CD4-positive, alpha-beta T cell treated with Interleukin-21 for 1 hour (primary cell): ENCODE results near the gene TNKS1BP1.

Experiments used
- DNase-seq: peaks from one replicate; pipeline ENCODE4 v3.0.0-alpha.2; 2020

Gene TNKS1BP1

DNA sequence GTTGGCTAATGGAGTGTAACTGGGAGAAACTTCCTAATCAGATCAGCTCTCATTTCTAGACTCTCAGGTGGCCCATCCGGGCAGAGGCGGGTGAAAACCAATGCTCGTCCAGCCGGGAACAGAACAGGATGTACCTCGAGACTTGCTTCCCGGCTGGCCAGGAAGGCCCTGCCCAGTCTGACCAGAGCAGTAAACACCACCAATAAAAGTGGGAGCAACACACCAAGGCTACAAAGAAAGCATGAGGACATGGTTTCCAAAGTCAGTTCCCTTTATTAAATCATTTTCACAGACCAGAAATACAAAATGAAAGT is 940 bp upstream of the TNKS1BP1 start:
- no peak for DNase-seq

GRCh38 chr11:57324154-57324885 is 432 bp downstream of the TNKS1BP1 start:
- DNase-seq: no peak

DNA sequence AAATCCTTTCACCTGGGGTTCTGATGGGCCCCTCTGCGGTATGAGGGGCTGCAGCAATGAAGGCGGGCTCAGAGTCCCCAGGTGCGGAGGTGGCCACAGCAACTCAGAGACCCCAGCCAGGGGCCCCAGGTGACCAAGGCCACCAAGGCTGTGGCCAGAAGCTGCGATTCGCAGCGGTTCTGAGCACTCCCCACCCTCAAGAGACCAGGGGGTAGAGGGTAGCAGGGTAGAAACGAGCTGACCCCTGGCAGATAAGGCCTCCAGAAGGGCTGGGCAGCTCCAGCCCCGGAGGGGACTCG is 948 bp downstream of the TNKS1BP1 start:
- no peak for DNase-seq

- DNase-seq: no peak
Measured at GRCh38 chr11:57323167-57323854, 1.4 kb downstream of the TNKS1BP1 start.

GRCh38 chr11:57322256-57323166 is 2.2 kb downstream of the TNKS1BP1 start:
- DNase-seq: no peak

DNA sequence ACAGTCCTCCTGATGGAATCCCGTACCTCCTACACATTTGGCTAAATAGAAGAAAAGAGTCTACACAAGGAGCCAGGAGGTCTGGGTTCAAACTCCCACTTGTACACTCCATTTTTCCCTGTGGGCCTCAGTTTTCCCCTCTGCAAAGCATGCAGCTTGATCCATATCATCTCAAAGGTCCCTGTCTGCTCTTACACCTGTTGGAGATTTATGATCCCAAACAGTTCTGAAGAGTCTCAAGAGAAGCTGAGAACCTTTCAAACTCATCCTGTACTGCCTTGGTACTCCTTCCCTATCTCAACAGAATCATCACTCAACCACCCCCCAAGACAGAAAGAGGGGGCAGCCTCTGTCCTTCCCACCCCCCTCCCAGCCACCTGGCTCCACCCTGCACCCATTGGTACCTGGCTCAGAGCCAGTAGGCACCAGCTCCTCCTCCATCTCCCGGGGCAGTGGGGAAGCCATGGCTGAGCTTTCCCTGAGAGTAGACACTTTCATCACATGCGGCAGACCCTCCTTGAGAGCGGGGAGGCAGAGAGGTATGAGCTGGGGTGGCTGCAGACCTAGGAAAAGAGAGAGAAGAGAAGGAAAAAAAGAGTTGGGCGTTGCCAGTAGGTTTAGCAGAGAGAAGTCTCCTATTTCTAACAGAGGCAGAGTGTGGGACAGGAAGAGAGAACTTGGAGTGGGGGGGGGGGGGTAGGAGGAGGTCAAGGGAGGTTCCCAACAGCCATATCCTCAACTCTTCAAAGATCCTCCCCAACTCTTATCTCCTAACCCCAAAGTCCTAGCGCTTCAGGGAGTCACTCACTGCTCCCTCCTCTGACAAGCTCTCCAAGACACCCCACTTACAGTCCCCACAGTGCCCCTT is 3.1 kb downstream of the TNKS1BP1 start:
- DNase-seq: no peak

GRCh38 chr11:57320719-57321387 is 3.9 kb downstream of the TNKS1BP1 start:
- no peak for DNase-seq

DNA sequence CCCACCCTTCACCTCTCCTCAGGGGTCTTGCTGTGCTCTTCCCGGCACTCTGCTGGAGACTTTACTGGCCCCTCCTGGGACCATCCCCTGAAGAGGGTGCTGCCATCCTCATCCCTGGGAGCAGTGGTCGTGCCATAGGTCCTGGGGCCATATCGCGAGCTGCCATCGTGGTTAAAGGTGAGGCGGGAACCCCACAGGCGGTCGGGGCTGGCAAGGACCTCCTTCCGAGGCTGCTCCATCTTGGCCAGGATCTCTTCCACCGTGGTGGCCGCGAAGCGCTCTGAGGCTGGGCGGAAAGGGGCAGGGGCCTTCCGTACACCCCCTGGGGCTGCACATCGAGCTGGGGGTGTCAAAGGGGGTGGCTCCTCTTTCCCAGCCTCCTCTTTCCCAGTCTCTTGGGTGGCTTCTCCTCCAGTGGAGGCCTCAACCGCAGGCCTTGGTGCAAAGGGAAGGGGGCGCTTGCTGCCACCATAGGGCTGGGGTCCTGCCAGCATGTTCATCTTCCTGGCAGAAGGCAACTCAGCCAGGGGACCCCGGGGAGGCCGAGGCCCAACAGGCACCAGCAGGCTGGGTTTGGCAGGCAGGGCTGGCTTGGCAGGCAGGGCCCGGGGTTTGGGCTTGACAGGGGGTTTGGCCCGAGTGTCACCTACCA is 4.6 kb downstream of the TNKS1BP1 start:
- DNase-seq: no peak

DNA sequence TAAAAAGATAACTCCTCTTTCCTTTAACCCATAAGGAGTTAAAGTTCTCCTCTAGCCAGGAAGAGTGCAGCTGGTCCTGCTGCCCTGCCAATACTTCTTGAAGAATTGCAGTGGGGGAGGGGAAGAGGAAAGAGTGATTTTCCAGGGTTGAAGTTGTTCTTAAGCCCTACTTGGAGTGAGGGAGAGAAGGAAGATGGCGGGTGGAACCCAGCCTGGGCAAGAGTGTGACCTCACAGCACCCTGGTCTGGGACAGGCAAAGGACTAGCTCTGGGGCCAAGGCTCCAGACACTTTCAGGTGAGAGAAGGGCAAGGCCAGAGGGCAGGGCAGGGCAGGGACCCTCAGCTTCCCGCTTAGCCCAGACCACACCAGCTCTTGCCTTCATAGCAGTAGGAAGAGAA is 6.6 kb downstream of the TNKS1BP1 start:
- DNase-seq: no peak

GRCh38 chr11:57316017-57316416 is 8.7 kb downstream of the TNKS1BP1 start:
- no peak for DNase-seq

DNA sequence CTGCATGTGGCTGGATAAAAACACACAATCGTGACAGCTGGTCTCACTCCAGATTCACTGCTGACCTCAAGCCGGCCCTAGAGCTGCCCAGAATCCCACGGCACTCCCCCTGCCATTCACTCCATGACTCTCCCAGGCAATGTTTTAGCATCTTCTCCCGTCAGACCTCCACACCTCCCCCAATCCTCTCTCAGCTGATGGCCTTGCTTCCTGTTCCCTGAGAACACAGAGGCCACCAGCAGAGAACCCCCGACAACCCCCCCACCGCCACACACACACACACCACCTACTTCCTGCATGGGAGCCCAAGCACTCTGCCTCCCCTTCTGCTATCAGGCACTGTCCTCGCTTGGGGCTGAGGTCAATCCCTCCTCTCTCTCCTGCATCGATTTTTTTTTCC is 9.3 kb downstream of the TNKS1BP1 start:
- no peak for DNase-seq

DNA sequence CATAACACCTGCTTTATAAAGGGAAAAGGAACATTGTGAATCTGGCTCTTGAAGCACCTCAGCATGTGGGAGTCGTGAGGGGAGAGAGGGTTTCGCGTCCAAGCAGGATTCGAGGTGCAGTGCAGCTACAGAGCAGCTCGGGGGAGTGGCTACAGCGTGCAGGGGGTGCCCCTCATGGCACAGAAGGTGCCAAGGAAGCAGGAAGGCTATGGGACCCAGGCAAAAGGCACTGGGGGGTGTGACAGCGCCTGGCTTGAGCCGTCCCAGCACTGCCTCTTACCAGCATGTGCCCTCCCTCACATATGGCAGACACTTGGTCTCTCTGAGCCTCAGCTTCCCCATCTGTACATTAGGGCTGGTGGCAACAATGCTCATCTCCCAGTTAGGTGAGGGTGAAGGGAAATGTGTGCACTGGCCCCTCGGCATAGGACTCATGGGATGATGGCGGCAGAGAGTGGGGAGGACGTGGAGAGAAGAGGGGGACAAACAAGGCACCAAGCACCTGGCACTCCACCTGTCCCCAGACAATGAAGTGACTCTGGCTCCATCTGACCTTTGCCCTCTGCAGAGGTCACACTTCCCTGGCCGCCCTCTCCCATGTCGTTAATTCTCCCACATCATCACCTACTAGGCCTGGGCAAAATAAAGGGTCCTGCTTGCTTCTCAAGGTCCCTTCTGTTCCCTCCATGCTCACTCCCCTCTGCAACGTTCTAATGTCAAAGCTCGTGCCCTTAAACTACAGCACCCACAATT is 10.4 kb downstream of the TNKS1BP1 start:
- no peak for DNase-seq

DNA sequence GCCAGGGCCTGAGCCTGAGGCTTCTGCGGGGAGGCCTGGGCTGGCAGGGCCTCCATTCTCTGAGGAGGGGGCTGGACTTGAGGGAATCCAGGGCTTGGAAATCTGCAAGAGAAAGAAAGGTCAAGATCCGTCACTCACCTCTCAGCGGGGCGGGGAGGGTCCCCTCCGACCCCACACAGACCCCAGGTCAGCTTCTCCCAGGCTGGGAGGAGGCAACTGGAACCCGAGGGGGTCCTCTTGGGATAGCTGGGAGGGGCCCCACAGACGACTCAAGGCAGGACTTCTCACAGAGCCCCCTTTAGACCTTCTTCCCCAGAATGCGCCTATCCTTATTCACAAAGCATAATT is 11.0 kb downstream of the TNKS1BP1 start:
- DNase-seq: no peak

DNA sequence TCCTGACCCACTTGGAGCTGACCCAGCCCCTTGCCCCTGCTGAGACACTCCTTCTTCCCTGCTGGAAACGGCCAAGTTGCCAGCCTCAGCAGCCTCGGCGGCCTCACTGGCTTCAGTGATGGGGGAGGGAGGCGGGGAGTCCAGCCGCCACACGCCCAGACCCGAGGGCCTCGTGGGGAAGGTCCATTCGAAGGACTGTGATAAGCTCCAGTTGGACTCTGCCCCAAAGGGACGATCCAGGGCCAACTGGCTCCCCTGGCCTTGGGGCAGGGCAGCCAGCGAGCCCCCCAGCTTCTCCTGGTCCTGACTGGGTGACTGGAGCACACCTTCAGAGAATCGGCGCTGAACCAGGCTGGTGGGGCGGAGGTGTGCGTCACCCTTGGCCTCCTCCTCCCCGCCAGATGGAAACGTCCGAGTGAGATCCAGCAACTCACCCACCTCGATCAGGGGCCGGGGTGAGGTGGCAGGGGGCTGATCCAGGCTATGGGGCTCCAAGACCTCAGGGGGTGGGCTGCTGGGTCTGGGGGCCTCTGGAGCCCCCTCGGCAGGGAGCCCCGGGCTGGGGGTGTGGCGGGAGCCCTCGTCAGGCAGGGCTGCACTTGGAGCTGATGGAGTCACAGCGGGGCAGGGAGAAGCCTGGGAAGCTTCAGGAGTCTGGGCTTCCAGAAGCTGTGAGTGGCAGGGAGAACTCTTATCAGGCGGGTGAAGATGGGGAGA is 11.5 kb downstream of the TNKS1BP1 start:
- DNase-seq: no peak

- DNase-seq: no peak
Measured at GRCh38 chr11:57312511-57313021, 12.2 kb downstream of the TNKS1BP1 start.

DNA sequence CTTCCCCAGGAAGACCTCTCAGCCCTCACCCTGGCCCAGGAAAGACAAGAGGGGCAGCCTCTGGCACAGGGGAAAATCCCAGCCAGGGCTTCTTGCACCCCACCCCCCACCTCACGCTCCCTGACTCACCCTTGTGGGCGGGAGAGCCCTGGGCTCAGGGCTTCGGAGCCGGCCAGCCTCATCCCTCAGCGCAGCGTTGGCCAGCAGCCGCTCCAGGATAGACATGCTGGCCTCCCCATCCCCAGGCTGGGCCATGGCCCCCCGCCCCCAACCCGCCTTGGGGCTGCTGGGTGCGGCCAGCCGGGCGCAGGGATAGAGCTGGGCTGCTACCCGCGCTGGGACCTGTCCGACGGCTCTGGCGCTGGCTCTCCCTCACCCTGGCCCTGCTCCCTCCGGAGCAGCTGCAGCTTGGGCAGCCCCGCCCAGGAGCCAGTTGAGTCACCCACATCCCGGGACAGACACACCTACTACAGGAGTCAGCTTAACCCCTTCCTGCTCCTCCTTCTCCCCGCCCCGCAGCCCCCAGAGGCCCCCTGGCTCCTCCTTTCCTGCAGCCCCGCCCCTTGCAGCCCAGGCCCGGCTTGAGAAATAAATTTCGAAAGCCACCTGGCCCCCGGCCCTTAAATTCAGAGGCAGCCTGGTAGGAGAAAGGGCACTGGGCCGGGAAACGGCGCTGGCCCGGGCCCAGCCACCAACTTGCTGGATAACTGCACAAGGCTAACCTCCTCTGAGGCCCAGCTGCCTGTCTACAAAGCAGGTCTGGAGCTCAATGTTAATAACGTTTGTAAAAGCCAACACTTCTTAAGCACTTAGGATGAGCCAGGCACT is 13.4 kb downstream of the TNKS1BP1 start:
- peak; percentile 29 for DNase-seq

DNA sequence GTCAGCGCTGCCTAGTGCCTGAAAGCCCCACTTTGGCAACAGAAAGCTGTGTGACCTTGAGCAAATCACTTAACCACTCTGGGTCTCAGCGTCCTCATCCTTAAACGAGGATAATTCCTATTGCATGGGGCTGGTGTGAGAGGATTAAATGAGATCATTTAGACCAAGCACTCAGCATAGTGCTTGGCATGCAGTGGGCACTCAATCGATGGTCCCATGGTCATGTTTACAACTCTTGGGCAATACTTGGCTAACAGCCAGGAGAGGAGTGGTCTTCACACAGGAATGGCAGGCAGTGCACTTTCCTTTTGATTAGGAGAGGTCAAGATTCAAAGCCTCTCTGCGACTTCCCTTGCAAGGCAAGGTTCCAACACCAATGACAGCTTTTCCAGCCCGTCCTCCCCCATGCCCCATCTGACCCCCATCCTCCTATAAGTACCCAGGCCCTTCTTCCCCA is 14.1 kb downstream of the TNKS1BP1 start:
- DNase-seq: no peak

- DNase-seq: no peak
Measured at GRCh38 chr11:57310091-57310490, 14.7 kb downstream of the TNKS1BP1 start.
